ENCODE measurements around the gene TARS2.

Gene TARS2

GRCh38 chr1:150486966-150487762, at the start of gene TARS2:
Gene TARS2 (plus strand): TSS chr1:150487419. CDS start chr1:150487451, 32 bp downstream.
- DNase-seq (ENCODE audit: extremely low read depth in 1 of 2, low read depth in 1 of 2), result peak; percentile 78 to 87

- DNase-seq (ENCODE audit: extremely low read depth in 1 of 2, low read depth in 1 of 2), result no peak
Measured at GRCh38 chr1:150441121-150441520, 46.1 kb upstream of the TARS2 start.

GRCh38 chr1:150444232-150444631, 43.0 kb upstream of the TARS2 start:
- DNase-seq (ENCODE audit: extremely low read depth in 1 of 2, low read depth in 1 of 2), result no peak

GRCh38 chr1:150456146-150456647, 31.0 kb upstream of the TARS2 start:
- no peak for DNase-seq (ENCODE audit: extremely low read depth in 1 of 2, low read depth in 1 of 2)

- DNase-seq (ENCODE audit: extremely low read depth in 1 of 2, low read depth in 1 of 2), result peak; percentile 44 to 48
Measured at GRCh38 chr1:150464422-150464826, 22.8 kb upstream of the TARS2 start.

- DNase-seq (ENCODE audit: extremely low read depth in 1 of 2, low read depth in 1 of 2), result no peak
Measured at GRCh38 chr1:150466964-150467363, 20.3 kb upstream of the TARS2 start.

GRCh38 chr1:150469291-150469690, 17.9 kb upstream of the TARS2 start:
- DNase-seq (ENCODE audit: extremely low read depth in 1 of 2, low read depth in 1 of 2), result no peak

- no peak for DNase-seq (ENCODE audit: extremely low read depth in 1 of 2, low read depth in 1 of 2)
Measured at GRCh38 chr1:150472601-150473200, 14.5 kb upstream of the TARS2 start.

GRCh38 chr1:150473659-150474058, 13.6 kb upstream of the TARS2 start:
- no peak for DNase-seq (ENCODE audit: extremely low read depth in 1 of 2, low read depth in 1 of 2)

GRCh38 chr1:150474869-150475268, 12.3 kb upstream of the TARS2 start:
- DNase-seq (ENCODE audit: extremely low read depth in 1 of 2, low read depth in 1 of 2), result no peak

- DNase-seq (ENCODE audit: extremely low read depth in 1 of 2, low read depth in 1 of 2), result no peak
Measured at GRCh38 chr1:150476754-150477153, 10.5 kb upstream of the TARS2 start.

- DNase-seq (ENCODE audit: extremely low read depth in 1 of 2, low read depth in 1 of 2), result no peak
Measured at GRCh38 chr1:150477320-150477719, 9.9 kb upstream of the TARS2 start.

GRCh38 chr1:150477733-150478132, 9.5 kb upstream of the TARS2 start:
- DNase-seq (ENCODE audit: extremely low read depth in 1 of 2, low read depth in 1 of 2), result no peak

- DNase-seq (ENCODE audit: extremely low read depth in 1 of 2, low read depth in 1 of 2), result no peak
Measured at GRCh38 chr1:150479370-150479769, 7.8 kb upstream of the TARS2 start.

GRCh38 chr1:150479927-150480352, 7.3 kb upstream of the TARS2 start:
- DNase-seq (ENCODE audit: extremely low read depth in 1 of 2, low read depth in 1 of 2), result no peak

GRCh38 chr1:150484431-150484830, 2.8 kb upstream of the TARS2 start:
- no peak for DNase-seq (ENCODE audit: extremely low read depth in 1 of 2, low read depth in 1 of 2)

GRCh38 chr1:150484861-150485260, 2.4 kb upstream of the TARS2 start:
- DNase-seq (ENCODE audit: extremely low read depth in 1 of 2, low read depth in 1 of 2), result no peak

- no peak for DNase-seq (ENCODE audit: extremely low read depth in 1 of 2, low read depth in 1 of 2)
Measured at GRCh38 chr1:150487763-150488115, 520 bp downstream of the TARS2 start.

GRCh38 chr1:150493175-150493574, 6.0 kb downstream of the TARS2 start:
- DNase-seq (ENCODE audit: extremely low read depth in 1 of 2, low read depth in 1 of 2), result no peak

- no peak for DNase-seq (ENCODE audit: extremely low read depth in 1 of 2, low read depth in 1 of 2)
Measured at GRCh38 chr1:150498342-150498741, 11.1 kb downstream of the TARS2 start.

GRCh38 chr1:150505431-150505830, 18.2 kb downstream of the TARS2 start:
- no peak for DNase-seq (ENCODE audit: extremely low read depth in 1 of 2, low read depth in 1 of 2)
